ENCODE results near the gene ACBD3.
A peak's percentile ranks its signal among the peaks of the same experiment; 100 is the strongest.

The ACBD3 gene

GRCh38 chr1:226109829-226110248, 76.7 kb downstream of the ACBD3 start:
- Histone ChIP-seq H4K20me1 (peaks cover 0 to 5% (median 0%) of the 10 kb centered on the region in 11 experiments; a peak in 1 of 22 replicates), H3K4me3 (peak overlapping the region; percentile 61 to 82 (median 74)), H3K9me3 (replicated peaks in 1 of 11) (no peaks in the 10 kb centered on the region), H3K4me1 (peaks cover 33 to 57% (median 47%) of the 10 kb centered on the region in 10 experiments), H3K9ac (peak overlapping the region; percentile 88 to 95 (median 92)), H3K27ac (peak overlapping the region; percentile 92 to 98 (median 96)), H3K4me2 (peak overlapping the region; percentile 80 to 95 (median 90)), H3K27me3 (no peaks in the 10 kb centered on the region), H3K36me3 (no peaks in the 10 kb centered on the region)
- no peak for TF ChIP-seq Cebpa-rat (IDR thresholded peaks at IDR 0.05)

- H3K27ac ChIP-seq, result peak overlapping the region; percentile 55 to 98 (median 96)
- no peak for TF ChIP-seq Cebpa-rat (IDR thresholded peaks at IDR 0.05)
- H3K36me3 ChIP-seq, result no peaks in the 10 kb centered on the region
- no peaks in the 10 kb centered on the region for H3K9me3 ChIP-seq (replicated peaks in 1 of 11)
- no peaks in the 10 kb centered on the region for H3K27me3 ChIP-seq
- peak overlapping the region; percentile 61 to 82 (median 74) for H3K4me3 ChIP-seq
- H3K4me2 ChIP-seq, result peak overlapping the region; percentile 80 to 95 (median 89)
- H3K4me1 ChIP-seq, result peaks cover 33 to 57% (median 47%) of the 10 kb centered on the region in 10 experiments
- H4K20me1 ChIP-seq, result peaks cover 0 to 5% (median 0%) of the 10 kb centered on the region in 11 experiments; a peak in 1 of 22 replicates
- H3K9ac ChIP-seq, result peak overlapping the region; percentile 88 to 95 (median 92)
Measured at GRCh38 chr1:226108935-226109828, 77.4 kb downstream of the ACBD3 start.

GRCh38 chr1:226107471-226108460, 78.8 kb downstream of the ACBD3 start:
- H3K4me2 ChIP-seq, result peak overlapping the region in 9 of 11 experiments; percentile 6 to 88 (median 27); a peak in 11 of 22 replicates
- no peaks in the 10 kb centered on the region for H3K27me3 ChIP-seq
- no peak overlapping the region for H3K27ac ChIP-seq
- TF ChIP-seq Cebpa-rat (IDR thresholded peaks at IDR 0.05), result no peak
- peak overlapping the region in 1 of 11 experiments; percentile 23; a peak in 2 of 22 replicates for H3K9ac ChIP-seq
- H3K4me1 ChIP-seq, result peaks cover 30 to 49% (median 41%) of the 10 kb centered on the region in 10 experiments
- H3K9me3 ChIP-seq (replicated peaks in 1 of 11), result no peaks in the 10 kb centered on the region
- H4K20me1 ChIP-seq, result peaks cover 0 to 5% (median 0%) of the 10 kb centered on the region in 11 experiments; a peak in 1 of 22 replicates
- no peak overlapping the region for H3K4me3 ChIP-seq
- no peaks in the 10 kb centered on the region for H3K36me3 ChIP-seq

- no peak overlapping the region for H3K4me3 ChIP-seq
- H3K36me3 ChIP-seq, result no peaks in the 10 kb centered on the region
- H3K9ac ChIP-seq, result no peak overlapping the region
- H3K27me3 ChIP-seq, result peaks cover 12 to 17% (median 15%) of the 10 kb centered on the region in 11 experiments
- peaks cover 10 to 38% (median 23%) of the 10 kb centered on the region in 10 experiments for H3K4me1 ChIP-seq
- no peaks in the 10 kb centered on the region for H3K9me3 ChIP-seq (replicated peaks in 1 of 11)
- no peak for TF ChIP-seq Cebpa-rat (IDR thresholded peaks at IDR 0.05)
- no peak overlapping the region for H3K27ac ChIP-seq
- no peak overlapping the region for H3K4me2 ChIP-seq
- peaks cover 0 to 5% (median 0%) of the 10 kb centered on the region in 11 experiments; a peak in 1 of 22 replicates for H4K20me1 ChIP-seq
Measured at GRCh38 chr1:226104671-226105121, 81.8 kb downstream of the ACBD3 start.

- no peak overlapping the region; a peak in 1 of 22 replicates for H3K9ac ChIP-seq
- no peak overlapping the region for H3K27ac ChIP-seq
- peak overlapping the region; percentile 41 to 67 (median 48) for H3K4me2 ChIP-seq
- H3K9me3 ChIP-seq (replicated peaks in 1 of 11), result no peaks in the 10 kb centered on the region
- H3K4me3 ChIP-seq, result peak overlapping the region in 2 of 10 experiments; percentile 19 to 22; a peak in 1 of 20 replicates
- peaks cover 0 to 12% (median 2%) of the 10 kb centered on the region in 10 experiments; a peak in 5 of 20 replicates for H3K4me1 ChIP-seq
- H3K36me3 ChIP-seq, result no peaks in the 10 kb centered on the region
- H3K27me3 ChIP-seq, result peaks cover 17 to 24% (median 20%) of the 10 kb centered on the region in 11 experiments
- no peak for TF ChIP-seq Cebpa-rat (IDR thresholded peaks at IDR 0.05)
- no peaks in the 10 kb centered on the region for H4K20me1 ChIP-seq
Measured at GRCh38 chr1:226100436-226101391, 85.8 kb downstream of the ACBD3 start.

GRCh38 chr1:226098870-226099835, 87.4 kb downstream of the ACBD3 start:
- TF ChIP-seq Cebpa-rat (IDR thresholded peaks at IDR 0.05), result no peak
- Histone ChIP-seq H3K4me3 (no peak overlapping the region), H3K27me3 (peaks cover 17 to 24% (median 20%) of the 10 kb centered on the region in 11 experiments), H3K9ac (no peak overlapping the region), H3K36me3 (no peaks in the 10 kb centered on the region), H3K4me2 (no peak overlapping the region), H3K27ac (no peak overlapping the region), H3K9me3 (replicated peaks in 1 of 11) (no peaks in the 10 kb centered on the region), H4K20me1 (no peaks in the 10 kb centered on the region), H3K4me1 (peaks cover 0 to 12% (median 0%) of the 10 kb centered on the region in 10 experiments; a peak in 5 of 20 replicates)
